Activated T-helper 1 cell treated with Interleukin-2 at 50 U/mL for 16 hours (primary cell): Measurements from ENCODE around the gene RB1.

ENCODE experiments used
- DNase-seq: peaks from one replicate; pipeline ENCODE4 v3.0.0-alpha.2; 2020; ENCODE audit warnings: low read depth

Gene RB1

GRCh38 chr13:48496271-48497161, 193.0 kb downstream of the RB1 start:
- DNase-seq: no peak

DNA sequence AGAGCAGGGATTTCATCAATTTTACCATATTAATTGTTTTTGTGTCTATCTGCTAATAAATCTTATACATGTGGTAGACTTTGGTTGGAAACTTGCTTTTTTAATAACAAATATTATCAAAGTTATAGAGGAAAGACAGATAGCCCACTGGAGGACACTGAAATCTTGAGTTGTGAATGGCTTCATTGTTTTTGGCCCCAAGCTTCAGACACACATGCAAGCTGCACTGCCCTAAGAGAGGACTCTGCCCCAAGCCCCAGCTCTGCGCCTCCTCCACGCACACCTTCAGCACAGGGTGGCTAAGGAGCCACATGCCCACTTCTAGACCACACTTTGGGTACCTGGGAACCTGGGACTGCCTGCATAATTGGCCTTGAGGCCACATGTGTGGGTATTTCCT, 194.1 kb downstream of the RB1 start:
- no peak for DNase-seq

- DNase-seq: no peak
These were observed 197.2 kb downstream of the RB1 start for GRCh38 chr13:48500652-48501197.

- DNase-seq: no peak
These were observed 198.2 kb downstream of the RB1 start for GRCh38 chr13:48501705-48502104.

DNA sequence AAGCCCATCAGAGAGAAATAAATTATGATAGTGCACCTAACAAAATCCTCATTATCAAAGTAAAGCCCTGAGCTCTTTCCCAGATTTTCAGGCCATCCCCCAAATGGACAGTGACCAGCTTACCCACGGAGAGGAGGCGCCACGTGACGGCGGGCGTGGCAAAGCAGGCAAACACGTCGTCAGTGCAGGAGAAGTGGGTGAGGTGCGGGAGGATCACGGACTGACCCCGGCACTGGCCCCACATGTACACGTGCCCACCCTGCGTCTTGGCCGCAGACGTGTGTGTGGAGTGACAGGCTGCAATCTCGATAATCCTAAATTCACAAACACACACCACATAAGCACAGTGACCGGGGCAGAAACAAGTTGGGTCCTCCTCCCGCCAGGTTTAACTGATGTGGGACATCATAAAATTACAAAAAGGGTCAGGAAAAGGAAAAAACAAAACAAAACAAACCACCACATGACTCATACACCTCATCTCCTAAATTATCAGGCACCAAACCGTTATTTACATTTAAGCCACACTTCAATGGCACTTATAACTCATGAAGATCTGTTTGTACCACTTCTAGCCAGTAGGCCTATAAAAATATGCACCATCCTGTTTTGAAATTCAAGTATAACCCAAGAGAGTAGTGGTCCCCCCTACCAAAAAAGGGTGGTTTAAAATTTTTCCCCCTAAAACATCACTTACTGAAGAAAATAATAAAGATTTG, 199.2 kb downstream of the RB1 start:
- DNase-seq: no peak

DNA sequence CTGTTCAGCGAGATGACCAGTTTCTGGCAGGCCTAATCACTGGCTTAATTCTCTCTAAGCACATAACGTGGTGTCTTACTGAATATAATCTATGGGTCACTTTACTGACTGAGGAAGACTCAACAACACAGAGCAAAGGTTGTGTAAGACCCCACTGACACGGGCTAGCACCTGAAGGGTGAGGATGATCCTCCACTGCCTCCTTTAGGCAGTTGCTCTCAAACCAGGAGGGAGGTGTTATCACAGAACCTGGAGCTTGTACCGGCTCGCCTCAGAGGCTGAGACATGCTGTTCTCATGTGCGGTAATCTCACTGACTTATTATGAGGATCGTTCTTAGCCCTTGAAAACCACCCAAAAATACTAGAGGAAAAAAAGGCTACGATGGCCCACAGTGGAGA, 201.1 kb downstream of the RB1 start:
- DNase-seq: no peak

DNA sequence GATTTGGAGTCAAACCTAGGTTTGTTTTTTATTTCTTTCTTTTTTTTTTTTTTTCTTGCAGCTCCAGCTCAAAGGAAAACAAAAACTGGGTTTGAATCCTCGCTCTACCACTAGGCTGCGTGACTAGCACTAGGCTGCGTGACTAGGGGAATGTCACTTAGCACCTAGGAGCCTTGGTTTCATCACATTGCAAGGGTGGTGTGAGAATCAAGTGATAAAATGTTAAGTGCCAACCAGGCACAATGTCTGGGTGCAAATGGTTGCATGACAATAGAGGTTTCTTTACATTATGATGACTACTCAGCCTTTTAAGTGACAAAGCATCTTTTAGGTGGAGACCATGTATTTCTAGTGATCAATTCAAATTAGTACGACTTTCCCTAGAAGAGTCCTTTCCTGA, 201.5 kb downstream of the RB1 start:
- no peak for DNase-seq

- DNase-seq: peak; percentile 33
These were observed 202.1 kb downstream of the RB1 start for GRCh38 chr13:48505597-48506091.

DNA sequence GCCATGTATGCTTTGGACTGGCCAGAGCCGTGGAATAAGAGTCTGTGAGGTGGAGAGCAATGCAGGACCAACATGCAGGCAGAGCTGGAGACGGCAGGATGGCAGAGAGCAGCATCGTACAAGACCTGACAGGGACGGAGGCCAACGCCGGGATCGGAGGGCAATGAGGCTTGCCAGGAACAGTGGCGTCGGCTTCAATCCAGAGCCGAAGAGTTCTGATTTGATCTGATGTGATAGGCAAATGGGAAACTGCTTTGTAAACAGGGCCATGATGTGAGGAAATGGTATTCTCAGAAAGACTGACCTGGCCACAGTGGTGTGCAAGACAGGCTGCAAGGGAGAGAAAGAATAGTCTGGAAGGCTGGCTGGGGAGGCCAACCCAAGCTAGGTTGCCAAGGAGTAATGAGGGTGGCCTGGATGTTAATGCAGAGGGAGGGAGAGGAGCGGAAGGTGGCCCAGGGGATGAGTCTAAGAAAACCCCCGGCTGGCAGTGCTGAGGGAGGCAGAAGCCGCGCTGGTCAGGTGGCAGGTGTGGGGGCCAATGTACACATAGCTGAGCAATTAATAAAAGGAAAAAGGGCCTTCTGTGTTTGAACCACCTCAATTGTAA, 202.6 kb downstream of the RB1 start:
- no peak for DNase-seq

GRCh38 chr13:48507021-48507420, 203.5 kb downstream of the RB1 start:
- DNase-seq: no peak

GRCh38 chr13:48508011-48508410, 204.5 kb downstream of the RB1 start:
- DNase-seq: no peak

DNA sequence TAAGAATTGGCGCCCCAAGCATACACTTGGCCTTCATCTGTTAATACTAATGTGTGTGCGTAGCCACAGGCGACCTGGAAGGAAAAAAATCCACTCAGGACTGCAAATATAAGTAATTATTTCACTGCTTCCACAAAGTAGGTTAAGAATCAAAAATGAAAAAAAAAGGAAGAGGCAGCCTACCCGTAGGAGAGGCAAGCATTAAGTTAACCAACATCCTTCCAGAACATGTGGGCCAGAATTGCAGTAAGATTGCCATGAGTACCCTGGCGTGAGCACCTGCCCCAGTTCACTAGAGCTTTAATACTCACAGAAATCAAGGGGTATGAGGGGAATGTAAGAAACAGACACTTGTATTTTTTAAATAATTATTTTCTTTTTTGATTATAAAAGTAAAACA, 207.1 kb downstream of the RB1 start:
- no peak for DNase-seq

GRCh38 chr13:48511621-48512230, 208.2 kb downstream of the RB1 start:
- no peak for DNase-seq

DNA sequence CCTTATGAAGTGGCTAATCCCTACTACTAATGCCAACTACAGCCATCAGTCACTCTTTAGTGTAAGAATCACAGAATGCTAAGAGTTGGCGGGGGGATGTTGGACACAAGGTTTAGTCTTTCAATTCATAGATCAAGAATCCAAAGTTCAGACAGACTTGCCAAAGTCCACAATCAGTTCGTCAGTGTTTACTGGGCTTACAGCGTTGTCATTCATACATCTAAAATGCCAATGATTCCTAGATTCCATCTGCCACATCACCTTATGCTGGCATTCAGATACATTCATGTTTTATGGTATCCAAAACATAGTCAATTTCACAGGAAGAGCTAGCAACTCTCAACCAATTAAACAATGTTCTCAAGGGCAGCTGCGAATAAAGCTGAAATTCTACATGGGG, 211.2 kb downstream of the RB1 start:
- DNase-seq: no peak

- DNase-seq: no peak
These were observed 212.2 kb downstream of the RB1 start for GRCh38 chr13:48515732-48516131.

GRCh38 chr13:48518083-48518482, 214.5 kb downstream of the RB1 start:
- DNase-seq: no peak

- no peak for DNase-seq
These were observed 222.7 kb downstream of the RB1 start for GRCh38 chr13:48526286-48526685.

GRCh38 chr13:48527955-48528354, 224.4 kb downstream of the RB1 start:
- no peak for DNase-seq

DNA sequence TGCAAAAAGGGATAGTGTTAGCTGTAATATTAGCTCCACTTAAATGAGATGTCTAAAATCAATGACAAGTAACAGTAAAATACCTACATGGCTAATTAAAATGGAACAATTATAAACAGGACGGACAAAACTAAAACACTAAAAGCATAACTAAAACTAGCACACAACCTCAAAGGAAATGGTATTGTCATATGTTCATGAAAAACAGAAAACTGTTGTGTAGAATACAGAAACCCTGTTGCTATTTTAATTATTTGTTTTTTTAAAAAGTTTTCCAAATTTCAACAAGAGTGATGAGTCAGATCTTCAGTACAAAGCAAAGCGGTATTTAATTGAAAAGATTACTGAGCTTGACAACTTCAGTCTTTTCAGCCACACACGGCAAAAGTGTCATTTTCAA, 225.2 kb downstream of the RB1 start:
- DNase-seq: no peak

GRCh38 chr13:48530833-48531232, 227.3 kb downstream of the RB1 start:
- no peak for DNase-seq
